Skeletal muscle tissue (tissue), 4 donors: ENCODE data around the gene SLC43A1. TPM values are rescaled to one million over a fixed set of nuclear protein-coding genes. Genes with fewer than 3 reads are reported as not detected.

Experiments
- H3K27ac ChIP-seq: one replicate; pipeline ENCODE4 v1.7.0; 2013; ENCODE audit warnings: mild to moderate bottlenecking, low read depth, low read length, inconsistent platforms
- H3K27me3 ChIP-seq, 3 donors: one replicate each; pipeline ENCODE4 v1.7.0; 2013; ENCODE audit warnings: low read length in 3 of 3; ENCODE audit not compliant: control insufficient read depth in 3 of 3, insufficient read depth in 3 of 3
- H3K36me3 ChIP-seq, 3 donors: one replicate each; pipeline ENCODE4 v1.7.0; 2013; ENCODE audit warnings: low read length in 3 of 3; ENCODE audit not compliant: control insufficient read depth in 3 of 3, insufficient read depth in 3 of 3
- H3K4me1 ChIP-seq, 3 donors: one replicate each; pipeline ENCODE4 v1.7.0; 2013; ENCODE audit warnings: low read length in 3 of 3, mild to moderate bottlenecking in 3 of 3; ENCODE audit not compliant: control insufficient read depth in 3 of 3, insufficient read depth in 3 of 3
- H3K4me3 ChIP-seq, 3 donors: one replicate each; pipeline ENCODE4 v1.7.0; 2013; ENCODE audit warnings: low read length in 3 of 3
- H3K9ac ChIP-seq, 3 donors: one replicate each; pipeline ENCODE4 v1.7.0; 2013; ENCODE audit warnings: low read length in 3 of 3, mild to moderate bottlenecking in 3 of 3, moderate library complexity in 2 of 3, low read depth in 1 of 3
- H3K9me3 ChIP-seq, 3 donors: one replicate each; pipeline ENCODE4 v1.7.0; 2013; ENCODE audit warnings: low read length in 3 of 3; ENCODE audit not compliant: control insufficient read depth in 3 of 3
- total RNA-seq: library from RNA; depleted of rRNA; stranded (reverse); fragments of >200 nt; gene quantifications from one replicate; pipeline ENCODE4 v1.2.3, GENCODE V29; 2014
- donor health status: Osteomylitis.

Gene SLC43A1
- total RNA-seq, 1 donor from 2014 or later, result 18.3 TPM

DNA sequence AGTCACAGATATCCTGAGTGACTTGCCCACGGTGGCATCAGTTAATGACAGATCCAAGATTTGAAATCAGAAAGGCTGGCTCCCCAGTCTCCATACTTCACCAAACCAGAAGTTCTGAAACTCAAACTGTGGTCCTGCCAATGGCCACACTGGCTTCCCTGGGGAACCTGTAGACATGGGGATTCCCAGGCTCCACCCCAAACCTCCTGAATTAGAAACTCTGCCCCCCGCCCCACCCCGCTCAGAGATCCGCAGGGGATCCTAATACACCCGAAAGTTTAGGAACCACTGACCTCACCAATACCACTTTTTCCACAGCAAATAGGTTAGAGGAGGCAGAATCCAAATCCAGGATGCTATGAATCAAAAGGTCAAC, 39.8 kb downstream of the SLC43A1 start:
- H3K9ac ChIP-seq, result peak overlapping the region in 2 of 3 donors; percentile 81 to 86
- H3K4me3 ChIP-seq, result peak overlapping the region in 2 of 3 donors; percentile 78
- no peaks in the 10 kb centered on the region for H3K36me3 ChIP-seq
- H3K9me3 ChIP-seq, result no peaks in the 10 kb centered on the region
- peaks cover 0 to 5% (median 0%) of the 10 kb centered on the region in 3 donors for H3K27me3 ChIP-seq
- H3K27ac ChIP-seq, result no peak overlapping the region
- H3K4me1 ChIP-seq, result peaks cover 11 to 16% (median 13%) of the 10 kb centered on the region in 3 donors

DNA sequence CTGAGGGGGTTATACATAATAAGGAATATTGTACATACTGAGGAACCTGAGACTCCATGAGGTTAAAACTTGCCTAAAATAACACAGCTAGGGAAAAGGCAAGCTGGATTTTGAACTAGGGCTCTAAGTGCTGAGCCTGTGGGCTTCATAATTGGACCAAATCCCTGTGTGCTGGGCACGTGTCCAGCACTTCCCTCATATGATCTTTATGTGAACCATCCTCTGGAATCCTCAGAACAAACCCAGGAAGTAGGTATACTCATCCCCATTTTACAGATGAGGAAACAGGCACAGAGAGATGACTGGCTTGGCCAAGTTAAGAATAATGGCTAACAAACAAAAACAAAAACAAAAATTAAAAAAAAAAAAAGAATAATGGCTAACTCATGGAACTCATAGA, 40.3 kb downstream of the SLC43A1 start:
- Histone ChIP-seq H3K4me3 (no peak overlapping the region), H3K36me3 (no peaks in the 10 kb centered on the region), H3K9ac (no peak overlapping the region), H3K27me3 (peaks cover 0 to 5% (median 0%) of the 10 kb centered on the region in 3 donors), H3K9me3 (no peaks in the 10 kb centered on the region), H3K27ac (no peak overlapping the region), H3K4me1 (peaks cover 11 to 16% (median 13%) of the 10 kb centered on the region in 3 donors)

- no peak overlapping the region for H3K4me3 ChIP-seq
- no peak overlapping the region for H3K27ac ChIP-seq
- H3K4me1 ChIP-seq, result peaks cover 11 to 16% (median 13%) of the 10 kb centered on the region in 3 donors
- no peaks in the 10 kb centered on the region for H3K36me3 ChIP-seq
- H3K9ac ChIP-seq, result no peak overlapping the region
- H3K9me3 ChIP-seq, result no peaks in the 10 kb centered on the region
- peaks cover 0 to 5% (median 0%) of the 10 kb centered on the region in 3 donors for H3K27me3 ChIP-seq
Measured at GRCh38 chr11:57474803-57475115, 40.7 kb downstream of the SLC43A1 start.

- Histone ChIP-seq H3K27me3 (peaks cover 0 to 5% (median 0%) of the 10 kb centered on the region in 3 donors), H3K9me3 (no peaks in the 10 kb centered on the region), H3K36me3 (no peaks in the 10 kb centered on the region), H3K4me1 (peaks cover 11 to 16% (median 13%) of the 10 kb centered on the region in 3 donors), H3K27ac (no peak overlapping the region), H3K4me3 (no peak overlapping the region), H3K9ac (no peak overlapping the region)
Measured at GRCh38 chr11:57474017-57474802, 41.3 kb downstream of the SLC43A1 start.

DNA sequence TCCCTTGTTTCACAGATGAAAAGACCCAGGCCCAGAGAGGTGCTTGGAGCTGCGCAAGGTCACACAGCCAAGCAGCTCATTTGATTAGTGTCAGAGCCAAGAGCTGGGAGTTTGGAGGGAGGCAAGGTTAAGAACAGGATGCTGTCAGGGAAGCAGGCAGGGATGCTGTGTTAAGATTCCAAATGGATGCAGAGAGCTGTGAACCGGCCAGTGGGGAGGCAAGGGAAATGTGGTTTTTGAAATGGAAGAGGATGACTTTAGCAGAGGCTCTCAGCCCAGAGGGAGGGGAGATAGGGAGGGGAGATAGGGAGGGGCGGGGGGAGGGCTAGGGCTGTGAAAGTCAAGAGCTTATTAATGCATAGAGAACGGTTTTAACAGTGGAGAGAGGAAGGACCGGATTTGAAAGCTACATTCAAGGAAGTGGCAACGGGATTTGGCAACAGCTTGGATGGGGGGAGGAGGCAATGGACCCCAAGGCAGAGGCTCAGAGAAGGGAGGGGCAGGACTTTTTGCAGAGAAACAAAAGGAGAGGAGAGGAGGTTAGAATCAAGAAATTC, 42.1 kb downstream of the SLC43A1 start:
- peaks cover 0 to 5% (median 0%) of the 10 kb centered on the region in 3 donors for H3K27me3 ChIP-seq
- H3K9ac ChIP-seq, result no peak overlapping the region
- no peaks in the 10 kb centered on the region for H3K9me3 ChIP-seq
- H3K4me1 ChIP-seq, result peaks cover 11 to 16% (median 13%) of the 10 kb centered on the region in 3 donors
- no peaks in the 10 kb centered on the region for H3K36me3 ChIP-seq
- H3K27ac ChIP-seq, result no peak overlapping the region
- no peak overlapping the region for H3K4me3 ChIP-seq

DNA sequence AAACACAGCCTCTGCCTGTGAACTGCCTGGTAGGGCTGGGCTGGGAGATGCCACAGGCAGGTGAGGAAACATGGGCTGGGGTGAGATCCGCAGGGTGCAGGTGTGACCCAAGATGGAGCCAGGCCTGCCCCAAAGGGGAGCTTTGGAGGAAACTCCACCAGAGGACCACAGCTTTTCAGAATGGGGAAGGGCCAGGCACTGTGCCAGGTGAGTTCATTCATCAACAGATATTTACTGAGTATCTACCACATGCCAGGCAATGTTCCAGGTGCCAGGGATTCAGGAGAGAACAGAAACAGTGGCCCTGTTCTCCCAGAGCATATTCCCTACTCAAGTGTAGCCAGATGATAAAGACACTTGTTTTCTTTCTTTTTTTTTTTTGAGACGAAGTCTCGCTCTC, 44.0 kb downstream of the SLC43A1 start:
- no peak overlapping the region for H3K4me3 ChIP-seq
- peaks cover 6 to 12% (median 7%) of the 10 kb centered on the region in 3 donors for H3K4me1 ChIP-seq
- H3K36me3 ChIP-seq, result no peaks in the 10 kb centered on the region
- peaks cover 0 to 10% (median 0%) of the 10 kb centered on the region in 3 donors for H3K27me3 ChIP-seq
- no peaks in the 10 kb centered on the region for H3K9me3 ChIP-seq
- H3K27ac ChIP-seq, result no peak overlapping the region
- H3K9ac ChIP-seq, result no peak overlapping the region

- Histone ChIP-seq H3K27me3 (peaks cover 0 to 14% (median 0%) of the 10 kb centered on the region in 3 donors), H3K4me3 (no peak overlapping the region), H3K27ac (no peak overlapping the region), H3K36me3 (no peaks in the 10 kb centered on the region), H3K9me3 (no peaks in the 10 kb centered on the region), H3K4me1 (peaks cover 0 to 7% (median under 1%) of the 10 kb centered on the region in 3 donors), H3K9ac (no peak overlapping the region)
Measured at GRCh38 chr11:57469268-57469667, 46.2 kb downstream of the SLC43A1 start.

GRCh38 chr11:57468276-57468675, 47.2 kb downstream of the SLC43A1 start:
- peaks cover 0 to 5% (median 4%) of the 10 kb centered on the region in 3 donors for H3K4me1 ChIP-seq
- H3K27me3 ChIP-seq, result peaks cover 0 to 10% (median 2%) of the 10 kb centered on the region in 3 donors
- H3K9ac ChIP-seq, result no peak overlapping the region
- no peaks in the 10 kb centered on the region for H3K9me3 ChIP-seq
- H3K36me3 ChIP-seq, result no peaks in the 10 kb centered on the region
- no peak overlapping the region for H3K4me3 ChIP-seq
- H3K27ac ChIP-seq, result no peak overlapping the region

DNA sequence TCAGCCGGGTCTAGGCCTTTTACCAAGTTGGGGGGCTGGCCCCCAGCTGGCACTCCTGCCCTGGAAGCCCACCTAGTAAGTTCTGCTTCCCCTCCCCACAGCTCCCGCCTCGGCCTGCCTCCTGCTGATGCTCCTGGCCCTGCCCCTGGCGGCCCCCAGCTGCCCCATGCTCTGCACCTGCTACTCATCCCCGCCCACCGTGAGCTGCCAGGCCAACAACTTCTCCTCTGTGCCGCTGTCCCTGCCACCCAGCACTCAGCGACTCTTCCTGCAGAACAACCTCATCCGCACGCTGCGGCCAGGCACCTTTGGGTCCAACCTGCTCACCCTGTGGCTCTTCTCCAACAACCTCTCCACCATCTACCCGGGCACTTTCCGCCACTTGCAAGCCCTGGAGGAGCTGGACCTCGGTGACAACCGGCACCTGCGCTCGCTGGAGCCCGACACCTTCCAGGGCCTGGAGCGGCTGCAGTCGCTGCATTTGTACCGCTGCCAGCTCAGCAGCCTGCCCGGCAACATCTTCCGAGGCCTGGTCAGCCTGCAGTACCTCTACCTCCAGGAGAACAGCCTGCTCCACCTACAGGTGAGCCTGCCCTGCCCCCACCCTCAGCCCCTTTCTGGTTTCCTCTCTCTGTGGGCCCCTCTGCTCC, 47.9 kb downstream of the SLC43A1 start:
- H3K27ac ChIP-seq, result no peak overlapping the region
- H3K9ac ChIP-seq, result no peak overlapping the region
- peaks cover 0 to 8% (median 4%) of the 10 kb centered on the region in 3 donors for H3K27me3 ChIP-seq
- no peaks in the 10 kb centered on the region for H3K36me3 ChIP-seq
- H3K4me3 ChIP-seq, result no peak overlapping the region
- peaks cover 0 to 5% (median 4%) of the 10 kb centered on the region in 3 donors for H3K4me1 ChIP-seq
- H3K9me3 ChIP-seq, result no peaks in the 10 kb centered on the region

DNA sequence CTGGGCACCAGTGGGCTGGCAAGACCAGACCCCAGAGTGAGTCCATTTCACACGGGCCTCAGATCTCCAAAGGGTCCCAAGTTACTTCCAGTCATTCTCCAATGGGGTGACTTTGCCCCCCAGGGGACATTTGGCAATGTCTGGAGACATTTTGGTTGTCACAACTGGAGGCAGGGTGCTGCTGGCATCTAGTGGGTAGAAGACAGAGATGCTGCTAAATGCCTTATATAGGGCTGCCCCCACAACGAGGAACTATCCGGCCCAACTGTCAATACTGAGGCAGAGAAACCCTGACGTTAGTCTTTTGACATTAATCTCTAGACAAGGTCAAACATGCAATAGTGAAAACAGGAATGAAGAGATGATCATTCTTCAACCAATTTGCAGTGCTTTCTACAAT, 48.8 kb downstream of the SLC43A1 start:
- peaks cover 4 to 12% (median 10%) of the 10 kb centered on the region in 3 donors for H3K27me3 ChIP-seq
- H3K4me3 ChIP-seq, result no peak overlapping the region
- peaks cover 0 to 5% (median 4%) of the 10 kb centered on the region in 3 donors for H3K4me1 ChIP-seq
- no peak overlapping the region for H3K9ac ChIP-seq
- H3K27ac ChIP-seq, result no peak overlapping the region
- H3K36me3 ChIP-seq, result no peaks in the 10 kb centered on the region
- no peaks in the 10 kb centered on the region for H3K9me3 ChIP-seq
